Activated T-cell treated with anti-CD3 and anti-CD28 coated beads for 1 hour (primary cell): ENCODE results near the gene LTBP4.
"Not testable (repeated sequence)": the region's sequence is repeated elsewhere in the genome, so short reads cannot be mapped to it uniquely, and the experiment has no call there.

Experiments
- DNase-seq: peaks from one replicate; pipeline ENCODE4 v3.0.0-alpha.2; 2020; ENCODE audit warnings: low read depth

LTBP4 gene

GRCh38 chr19:40575326-40575725 lies 25.8 kb upstream of the LTBP4 start:
- DNase-seq: no peak

- no peak for DNase-seq
These were observed 25.0 kb upstream of the LTBP4 start for GRCh38 chr19:40576151-40576584.

DNA sequence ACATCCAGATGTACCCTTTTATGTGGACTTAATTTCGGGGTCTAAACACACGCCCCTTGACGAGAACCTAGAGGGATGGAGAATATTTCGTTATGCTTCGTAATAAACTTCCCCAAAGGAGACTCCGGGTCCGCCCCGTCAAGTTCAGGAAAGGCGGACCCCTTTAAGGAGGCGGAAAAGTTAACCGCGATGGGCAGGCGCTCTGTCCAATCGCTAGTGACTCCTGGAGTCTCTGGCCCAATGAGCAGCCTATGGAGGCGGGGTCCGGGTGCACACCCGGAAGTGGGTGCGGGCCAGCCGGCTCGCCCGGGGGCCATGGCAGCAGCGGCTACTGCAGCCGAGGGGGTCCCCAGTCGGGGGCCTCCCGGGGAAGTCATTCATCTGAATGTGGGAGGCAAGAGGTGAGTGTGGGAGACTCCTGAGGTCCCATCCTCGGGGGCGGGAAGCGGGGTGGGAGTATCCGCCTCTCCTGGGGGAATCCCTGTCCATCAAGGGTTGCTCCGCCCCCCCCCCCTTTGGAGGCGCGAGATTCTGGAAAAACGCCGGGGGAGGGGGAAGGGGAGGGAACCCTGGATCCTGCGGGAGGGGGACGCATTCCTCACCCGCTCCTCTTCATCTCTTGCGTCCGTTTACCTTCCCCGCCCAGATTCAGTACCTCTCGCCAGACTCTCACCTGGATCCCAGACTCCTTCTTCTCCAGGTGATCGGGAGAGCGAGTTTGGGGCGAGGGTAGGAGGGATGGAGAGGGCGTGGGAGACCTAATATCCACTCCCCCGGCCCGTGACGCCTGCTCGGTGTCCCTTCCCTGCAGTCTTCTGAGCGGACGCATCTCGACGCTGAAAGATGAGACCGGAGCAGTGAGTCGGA lies 24.4 kb upstream of the LTBP4 start, which contains the start of gene SHKBP1:
Gene SHKBP1 (plus strand): TSS at position 289 of the 867 bp plus-strand sequence. CDS start 27 bp downstream, at position 316.
- DNase-seq: peak; percentile 90

- no peak for DNase-seq
These were observed 22.7 kb upstream of the LTBP4 start for GRCh38 chr19:40578442-40578908.

GRCh38 chr19:40580619-40581018 lies 20.6 kb upstream of the LTBP4 start:
- DNase-seq: no peak

DNA sequence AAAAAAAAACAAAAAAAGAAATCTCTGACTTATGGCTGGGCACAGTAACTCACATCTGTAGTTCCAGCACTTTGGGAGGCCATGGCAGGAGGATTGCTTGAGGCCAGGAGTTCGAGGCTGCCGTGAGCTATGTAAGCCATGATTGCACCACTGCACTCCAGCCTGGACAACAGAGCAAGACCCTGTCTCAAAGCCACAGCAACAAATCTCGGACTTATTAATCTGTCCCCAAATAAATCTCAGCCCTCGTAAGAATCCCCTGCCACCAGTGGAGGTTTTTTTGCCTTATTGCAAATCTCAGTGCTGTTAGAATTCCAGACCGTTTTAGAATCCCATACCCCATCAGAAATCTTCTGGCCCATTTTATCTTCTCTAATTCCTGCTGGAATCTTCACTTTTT lies 19.6 kb upstream of the LTBP4 start:
- DNase-seq: no peak

DNA sequence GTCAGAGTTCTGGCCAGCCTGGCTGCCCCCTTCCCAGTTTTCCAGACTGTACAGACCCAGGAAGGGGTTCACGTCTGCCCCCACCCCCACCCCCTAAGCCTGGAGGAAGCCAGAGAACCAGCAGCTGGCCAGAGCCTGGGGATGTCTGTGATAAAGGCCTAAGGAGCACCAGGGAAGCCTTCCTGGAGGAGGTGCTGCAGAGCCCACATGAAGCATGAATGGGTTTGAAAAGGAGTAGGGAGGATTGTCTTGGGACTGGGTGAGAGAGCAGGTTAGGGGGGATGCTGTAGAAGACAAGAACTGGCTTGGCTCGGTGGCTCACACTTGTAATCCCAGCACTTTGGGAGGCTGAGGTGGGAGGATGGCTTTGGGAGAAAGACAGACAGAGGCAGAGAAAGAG lies 18.7 kb upstream of the LTBP4 start:
- DNase-seq: no peak

- no peak for DNase-seq
These were observed 17.9 kb upstream of the LTBP4 start for GRCh38 chr19:40583283-40583682.

GRCh38 chr19:40584007-40584406 lies 17.2 kb upstream of the LTBP4 start:
- DNase-seq: no peak

GRCh38 chr19:40585241-40585981 lies 15.8 kb upstream of the LTBP4 start:
- DNase-seq: no peak

GRCh38 chr19:40585982-40586422 lies 15.2 kb upstream of the LTBP4 start:
- no peak for DNase-seq

- DNase-seq: no peak
These were observed 14.6 kb upstream of the LTBP4 start for GRCh38 chr19:40586611-40587010.

- no peak for DNase-seq
These were observed 12.9 kb upstream of the LTBP4 start for GRCh38 chr19:40588110-40588854.

GRCh38 chr19:40588926-40589569 lies 12.1 kb upstream of the LTBP4 start:
- no peak for DNase-seq

DNA sequence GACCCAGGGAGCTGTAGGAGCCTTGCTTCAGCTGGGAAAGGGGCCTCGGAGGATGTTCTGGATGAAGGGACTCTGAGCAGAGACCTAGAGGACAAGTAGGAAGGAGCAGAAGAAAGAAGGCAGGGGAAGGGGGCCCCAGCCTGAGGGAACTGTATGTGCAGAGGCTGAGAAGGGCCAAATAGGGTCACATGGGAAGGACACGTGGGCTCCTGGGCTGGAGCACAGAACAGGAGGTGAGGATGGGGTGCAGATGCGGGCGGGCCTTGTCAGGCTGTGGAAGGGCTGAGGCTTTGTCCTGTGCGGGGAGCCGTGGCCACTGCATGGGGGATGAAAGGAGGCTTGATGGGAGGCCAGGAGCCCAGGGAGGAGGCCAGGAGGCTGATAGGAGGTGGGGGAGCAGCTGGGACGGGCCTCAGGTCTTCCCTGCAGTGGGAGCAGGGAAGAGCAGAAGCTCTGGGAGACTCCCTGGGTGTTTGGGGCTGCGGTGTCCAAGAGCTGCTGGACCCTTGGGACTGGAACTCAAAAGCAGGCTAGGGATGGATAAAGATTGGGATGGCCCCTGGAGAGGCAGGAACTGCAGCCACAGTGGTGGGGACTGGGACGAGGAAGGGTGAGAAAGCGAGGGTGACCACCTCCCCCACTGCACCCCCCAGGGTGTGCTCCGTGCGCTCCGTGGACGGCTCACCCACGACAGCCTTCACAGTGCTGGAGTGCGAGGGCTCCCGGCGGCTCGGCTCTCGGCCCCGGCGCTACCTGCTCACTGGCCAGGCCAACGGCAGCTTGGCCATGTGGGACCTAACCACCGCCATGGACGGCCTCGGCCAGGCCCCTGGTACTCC lies 11.4 kb upstream of the LTBP4 start:
- no peak for DNase-seq

DNA sequence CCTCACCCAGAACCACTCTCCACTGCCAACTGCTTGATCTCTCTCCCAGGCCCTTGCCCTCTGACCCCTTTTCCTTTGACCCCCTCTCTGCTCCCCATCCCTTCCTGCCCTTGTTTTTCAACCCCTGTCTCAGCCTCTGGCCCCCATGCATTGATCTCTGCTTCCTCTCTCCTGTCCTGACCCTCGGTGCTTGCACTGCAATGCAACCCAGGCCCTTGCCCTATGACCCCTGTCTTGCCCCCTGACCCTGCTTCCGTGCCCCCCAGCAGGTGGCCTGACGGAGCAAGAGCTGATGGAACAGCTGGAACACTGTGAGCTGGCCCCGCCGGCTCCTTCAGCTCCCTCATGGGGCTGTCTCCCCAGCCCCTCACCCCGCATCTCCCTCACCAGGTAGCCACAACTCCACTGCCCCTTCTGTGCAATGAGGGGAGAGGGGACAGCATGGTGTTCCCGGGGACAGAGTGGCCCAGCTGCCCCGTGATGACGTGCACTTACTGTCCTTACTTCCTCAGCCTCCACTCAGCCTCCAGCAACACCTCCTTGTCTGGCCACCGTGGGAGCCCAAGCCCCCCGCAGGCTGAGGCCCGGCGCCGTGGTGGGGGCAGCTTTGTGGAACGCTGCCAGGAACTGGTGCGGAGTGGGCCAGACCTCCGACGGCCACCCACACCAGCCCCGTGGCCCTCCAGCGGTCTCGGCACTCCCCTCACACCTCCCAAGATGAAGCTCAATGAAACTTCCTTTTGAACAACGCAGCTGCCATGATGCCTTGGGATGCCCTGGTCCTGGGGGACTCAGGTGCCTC lies 10.5 kb upstream of the LTBP4 start:
- no peak for DNase-seq

GRCh38 chr19:40591724-40592123 lies 9.4 kb upstream of the LTBP4 start:
- DNase-seq: not testable (repeated sequence)

- DNase-seq: no peak
These were observed 9.0 kb upstream of the LTBP4 start for GRCh38 chr19:40592170-40592569.

DNA sequence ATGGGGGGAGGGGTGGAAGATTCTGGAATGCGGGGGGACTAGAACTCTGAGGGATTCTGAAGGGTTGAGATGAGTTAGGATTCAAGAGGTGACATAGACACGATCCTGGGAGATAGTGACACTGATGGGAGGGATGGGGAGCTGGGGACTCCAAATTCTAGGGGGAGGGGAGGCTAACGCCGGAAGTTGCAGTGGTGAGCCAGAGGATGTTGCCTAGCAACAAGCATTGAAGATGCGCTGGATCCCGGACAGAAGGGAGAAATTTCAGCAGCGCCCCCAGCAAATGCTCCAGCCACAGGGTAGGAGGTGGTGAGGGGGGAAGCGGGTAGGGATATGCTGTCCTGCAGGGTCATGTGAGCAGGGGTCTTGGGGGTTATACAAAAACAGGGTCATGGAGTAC lies 6.9 kb upstream of the LTBP4 start:
- no peak for DNase-seq

GRCh38 chr19:40594657-40595091 lies 6.5 kb upstream of the LTBP4 start:
- DNase-seq: no peak
